Measurements from ENCODE around the gene APEX1.

GRCh38 chr14:20434701-20435581 lies 20.1 kb upstream of the APEX1 start:
- TF ChIP-seq CTCF (IDR thresholded peaks at IDR 0.05): no peak
- TF ChIP-seq POLR2A (IDR thresholded peaks at IDR 0.05): no peak
